Raji (cell line): ENCODE measurements around the gene PSMD1.

Experiments
- POLR2A ChIP-seq: IDR thresholded peaks from 2 replicates; pipeline ENCODE4 v1.6.1; 2011; ENCODE audit warnings: low read depth, low read length, control low read depth; ENCODE audit not compliant: insufficient read depth

Gene PSMD1

GRCh38 chr2:231117922-231118613, 61.4 kb downstream of the PSMD1 start:
- TF ChIP-seq POLR2A: no peak

- TF ChIP-seq POLR2A: no peak
Observed at GRCh38 chr2:231118614-231118942, 61.9 kb downstream of the PSMD1 start.

- TF ChIP-seq POLR2A: no peak
Observed at GRCh38 chr2:231123362-231123898, 66.8 kb downstream of the PSMD1 start.

- TF ChIP-seq POLR2A: no peak
Observed at GRCh38 chr2:231124838-231125568, 68.3 kb downstream of the PSMD1 start, which contains the start of gene HTR2B. HTR2B (minus strand) TSS chr2:231125042; CDS start chr2:231123764, 1,278 bp downstream.

GRCh38 chr2:231126123-231126522, 69.5 kb downstream of the PSMD1 start:
- no peak for TF ChIP-seq POLR2A

GRCh38 chr2:231127480-231127879, 70.8 kb downstream of the PSMD1 start:
- no peak for TF ChIP-seq POLR2A

GRCh38 chr2:231127936-231128335, 71.3 kb downstream of the PSMD1 start:
- TF ChIP-seq POLR2A: no peak

- no peak for TF ChIP-seq POLR2A
Observed at GRCh38 chr2:231128541-231128940, 71.9 kb downstream of the PSMD1 start.

- TF ChIP-seq POLR2A: no peak
Observed at GRCh38 chr2:231129216-231129615, 72.5 kb downstream of the PSMD1 start.

- TF ChIP-seq POLR2A: no peak
Observed at GRCh38 chr2:231130336-231131056, 73.8 kb downstream of the PSMD1 start.

GRCh38 chr2:231132129-231132528, 75.5 kb downstream of the PSMD1 start:
- no peak for TF ChIP-seq POLR2A

GRCh38 chr2:231133365-231134099, 76.9 kb downstream of the PSMD1 start:
- TF ChIP-seq POLR2A: no peak

- no peak for TF ChIP-seq POLR2A
Observed at GRCh38 chr2:231134910-231135655, 78.4 kb downstream of the PSMD1 start.

GRCh38 chr2:231138699-231139098, 82.0 kb downstream of the PSMD1 start:
- no peak for TF ChIP-seq POLR2A
